Activated T-cell treated with anti-CD3 and anti-CD28 coated beads, Interleukin-2, amount 50 U/mL, for 4 hours (primary cell): ENCODE results near the gene EPG5. TPM values are rescaled to one million over a fixed set of nuclear protein-coding genes. Genes with fewer than 3 reads are reported as not detected.

ENCODE experiments used
- total RNA-seq, 3 donors: library from RNA; stranded (reverse); gene quantifications; one replicate each; pipeline ENCODE4 v1.2.1, GENCODE V29; 2021

Gene EPG5
- total RNA-seq, 3 donors from 2014 or later = 7.8 to 9.8 (median 7.9) TPM

Other genes starting within 250 kb of the EPG5 start
- gene SLC14A1, start 243.1 kb downstream of the EPG5 start, total RNA-seq = under 1 TPM in 1 of 3 donors, not detected in 2; 0.24 TPM
- gene SIGLEC15, start 141.7 kb downstream of the EPG5 start, total RNA-seq = not detected
- gene PSTPIP2, start 104.9 kb upstream of the EPG5 start, total RNA-seq = 10 to 100 TPM; 15.8 to 16.6 (median 16.4) TPM
- 100 to 1,000 TPM; 459 to 501 (median 492) TPM for gene ATP5F1A, start 131.0 kb upstream of the EPG5 start, total RNA-seq
- gene HAUS1, start 137.1 kb upstream of the EPG5 start, total RNA-seq = 10 to 100 TPM; 34.7 to 42.4 (median 37.0) TPM